GM21723 (cell line): ENCODE measurements around the gene USH2A.

Experiments
- ATAC-seq: cut with Tn5 transposase; IDR thresholded peaks from one replicate; pipeline ENCODE4 v1.9.1; 2021; ENCODE audit warnings: mild to moderate bottlenecking, moderate library complexity; ENCODE audit not compliant: unreplicated experiment

USH2A gene

GRCh38 chr1:216422821-216423520 is at the start of gene USH2A:
Gene USH2A, minus strand, starts transcription at chr1:216423448. Its CDS starts 1,112 bp downstream, at chr1:216422336.
- no peak for ATAC-seq

GRCh38 chr1:216466162-216466801 is 43.0 kb upstream of the USH2A start:
- no peak for ATAC-seq

GRCh38 chr1:216464489-216464888 is 41.2 kb upstream of the USH2A start:
- no peak for ATAC-seq

GRCh38 chr1:216462066-216462775 is 39.0 kb upstream of the USH2A start:
- no peak for ATAC-seq

- ATAC-seq: no peak
These were observed 38.2 kb upstream of the USH2A start for GRCh38 chr1:216461466-216461865.

- ATAC-seq: no peak
These were observed 36.5 kb upstream of the USH2A start for GRCh38 chr1:216459651-216460207.

- no peak for ATAC-seq
These were observed 35.6 kb upstream of the USH2A start for GRCh38 chr1:216458812-216459211.

- no peak for ATAC-seq
These were observed 34.1 kb upstream of the USH2A start for GRCh38 chr1:216457356-216457755.

- ATAC-seq: no peak
These were observed 33.4 kb upstream of the USH2A start for GRCh38 chr1:216456682-216457081.

GRCh38 chr1:216453777-216454176 is 30.5 kb upstream of the USH2A start:
- ATAC-seq: no peak

GRCh38 chr1:216450227-216450626 is 27.0 kb upstream of the USH2A start:
- ATAC-seq: no peak

GRCh38 chr1:216448011-216448510 is 24.8 kb upstream of the USH2A start:
- no peak for ATAC-seq

- ATAC-seq: no peak
These were observed 14.4 kb upstream of the USH2A start for GRCh38 chr1:216437603-216438002.

- no peak for ATAC-seq
These were observed 11.0 kb upstream of the USH2A start for GRCh38 chr1:216434232-216434631.

- ATAC-seq: no peak
These were observed 9.9 kb upstream of the USH2A start for GRCh38 chr1:216433175-216433574.

- no peak for ATAC-seq
These were observed 7.5 kb upstream of the USH2A start for GRCh38 chr1:216430744-216431143.

- no peak for ATAC-seq
These were observed 2.3 kb upstream of the USH2A start for GRCh38 chr1:216425577-216425976.

- ATAC-seq: no peak
These were observed 2.5 kb downstream of the USH2A start for GRCh38 chr1:216420746-216421145.

GRCh38 chr1:216420263-216420662 is 3.0 kb downstream of the USH2A start:
- no peak for ATAC-seq

- ATAC-seq: no peak
These were observed 6.8 kb downstream of the USH2A start for GRCh38 chr1:216416488-216416887.

GRCh38 chr1:216410026-216410425 is 13.2 kb downstream of the USH2A start:
- no peak for ATAC-seq
